D721Med (cell line): Measurements from ENCODE around the gene GPR153.

Source experiments
- DNase-seq: peaks from one replicate; pipeline ENCODE4 v3.0.0; 2011; ENCODE audit warnings: low spot score; ENCODE audit not compliant: insufficient read length
- FAIRE-seq: peaks from 2 replicates; lab custom pipeline; 2011; peaks lifted over from hg19 to GRCh38; lab: Jason Lieb, UNC
- TF ChIP-seq, protein P1 (sequence below): IDR thresholded peaks from 2 replicates; pipeline ENCODE4 v1.5.1; 2012; ENCODE audit warnings: mild to moderate bottlenecking, control low read depth; ENCODE audit not compliant: insufficient read depth; ENCODE audit errors: missing control alignments

Gene GPR153

DNA sequence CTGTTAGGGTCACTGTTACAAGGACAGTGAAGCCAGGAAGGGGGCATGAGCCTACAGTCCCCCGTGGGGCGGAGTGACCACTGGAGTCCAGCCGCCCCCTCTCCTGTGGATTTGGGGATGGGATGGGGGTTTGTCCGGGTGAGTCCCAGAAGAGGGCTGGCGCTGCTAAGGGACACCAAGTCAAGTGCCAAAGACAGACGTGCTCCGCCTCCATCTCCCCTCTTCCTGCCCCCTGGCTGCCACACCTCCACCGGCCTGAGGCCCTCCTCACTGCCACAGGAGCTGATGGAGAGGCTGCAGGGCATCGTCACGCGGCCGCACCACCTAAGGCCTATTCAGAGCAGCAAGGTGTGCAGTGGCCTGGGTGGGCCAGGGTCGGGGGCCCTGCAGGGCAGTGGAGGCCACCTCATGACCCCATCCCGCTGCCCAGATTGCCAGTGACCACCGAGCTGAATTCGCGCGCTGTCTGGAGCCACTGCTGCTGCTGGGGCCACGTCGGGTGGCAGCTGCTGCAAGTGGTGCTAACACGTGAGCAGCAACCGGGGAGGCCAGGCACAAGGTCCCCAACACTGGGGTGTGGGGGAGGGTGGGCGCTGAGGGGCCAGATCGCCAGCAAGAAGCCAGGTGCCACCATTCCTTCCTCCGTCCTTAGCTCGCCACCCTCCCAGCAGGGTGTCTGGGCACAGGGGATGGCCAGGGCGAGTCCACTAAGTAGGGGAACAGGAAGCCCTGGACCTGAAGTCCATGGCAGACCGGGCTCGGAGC is 50.1 kb downstream of the GPR153 start:
- FAIRE-seq (no peak), DNase-seq (no peak)
- TF ChIP-seq, protein P1, sequence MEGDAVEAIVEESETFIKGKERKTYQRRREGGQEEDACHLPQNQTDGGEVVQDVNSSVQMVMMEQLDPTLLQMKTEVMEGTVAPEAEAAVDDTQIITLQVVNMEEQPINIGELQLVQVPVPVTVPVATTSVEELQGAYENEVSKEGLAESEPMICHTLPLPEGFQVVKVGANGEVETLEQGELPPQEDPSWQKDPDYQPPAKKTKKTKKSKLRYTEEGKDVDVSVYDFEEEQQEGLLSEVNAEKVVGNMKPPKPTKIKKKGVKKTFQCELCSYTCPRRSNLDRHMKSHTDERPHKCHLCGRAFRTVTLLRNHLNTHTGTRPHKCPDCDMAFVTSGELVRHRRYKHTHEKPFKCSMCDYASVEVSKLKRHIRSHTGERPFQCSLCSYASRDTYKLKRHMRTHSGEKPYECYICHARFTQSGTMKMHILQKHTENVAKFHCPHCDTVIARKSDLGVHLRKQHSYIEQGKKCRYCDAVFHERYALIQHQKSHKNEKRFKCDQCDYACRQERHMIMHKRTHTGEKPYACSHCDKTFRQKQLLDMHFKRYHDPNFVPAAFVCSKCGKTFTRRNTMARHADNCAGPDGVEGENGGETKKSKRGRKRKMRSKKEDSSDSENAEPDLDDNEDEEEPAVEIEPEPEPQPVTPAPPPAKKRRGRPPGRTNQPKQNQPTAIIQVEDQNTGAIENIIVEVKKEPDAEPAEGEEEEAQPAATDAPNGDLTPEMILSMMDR = no peak

DNA sequence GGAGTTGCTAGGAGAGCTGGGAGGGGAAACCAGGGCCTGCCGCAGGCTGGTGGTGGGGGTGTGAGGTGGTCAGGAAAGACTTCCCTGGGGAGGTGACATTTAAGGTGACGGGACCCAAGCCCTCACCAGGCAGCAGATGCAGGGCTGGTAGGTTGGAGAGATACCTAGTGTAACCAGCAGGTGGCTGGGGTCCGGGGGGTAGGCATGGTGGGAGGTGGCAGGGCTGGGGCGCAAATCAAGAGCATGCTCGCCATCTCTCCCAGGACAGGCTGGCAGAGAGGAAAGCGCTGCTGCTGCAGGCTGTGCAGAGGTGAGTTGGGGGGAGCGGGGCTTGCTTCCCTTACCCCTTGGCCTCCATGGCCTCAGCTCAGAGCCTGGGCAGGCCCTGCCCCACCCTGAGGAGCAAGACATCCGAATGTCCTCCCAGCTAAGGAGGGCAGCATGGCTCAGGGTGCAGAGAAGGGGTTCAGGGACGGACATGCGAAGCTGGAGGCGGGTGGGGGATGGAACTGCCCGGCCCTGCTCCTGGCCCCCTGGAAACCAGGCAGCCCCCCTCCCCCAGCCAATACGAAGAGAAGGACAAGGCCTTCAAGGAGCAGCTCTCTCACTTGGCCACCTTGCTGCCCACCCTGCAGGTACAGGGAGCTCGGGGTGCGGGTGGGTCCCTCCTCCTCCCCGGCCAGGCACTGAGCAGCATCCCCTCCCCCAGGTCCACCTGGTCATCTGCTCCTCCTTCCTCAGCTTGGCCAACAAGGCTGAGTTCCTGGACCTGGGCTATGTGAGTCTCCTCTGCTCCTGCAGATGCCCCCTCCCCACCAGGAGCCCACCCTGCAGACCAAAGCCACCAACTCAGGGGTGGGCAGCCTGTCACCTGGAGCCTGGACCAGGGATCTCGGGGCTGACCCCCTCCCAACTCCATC is 51.0 kb downstream of the GPR153 start:
- DNase-seq (no peak), FAIRE-seq (no peak)
- TF ChIP-seq, protein P1 = peak; percentile 17

DNA sequence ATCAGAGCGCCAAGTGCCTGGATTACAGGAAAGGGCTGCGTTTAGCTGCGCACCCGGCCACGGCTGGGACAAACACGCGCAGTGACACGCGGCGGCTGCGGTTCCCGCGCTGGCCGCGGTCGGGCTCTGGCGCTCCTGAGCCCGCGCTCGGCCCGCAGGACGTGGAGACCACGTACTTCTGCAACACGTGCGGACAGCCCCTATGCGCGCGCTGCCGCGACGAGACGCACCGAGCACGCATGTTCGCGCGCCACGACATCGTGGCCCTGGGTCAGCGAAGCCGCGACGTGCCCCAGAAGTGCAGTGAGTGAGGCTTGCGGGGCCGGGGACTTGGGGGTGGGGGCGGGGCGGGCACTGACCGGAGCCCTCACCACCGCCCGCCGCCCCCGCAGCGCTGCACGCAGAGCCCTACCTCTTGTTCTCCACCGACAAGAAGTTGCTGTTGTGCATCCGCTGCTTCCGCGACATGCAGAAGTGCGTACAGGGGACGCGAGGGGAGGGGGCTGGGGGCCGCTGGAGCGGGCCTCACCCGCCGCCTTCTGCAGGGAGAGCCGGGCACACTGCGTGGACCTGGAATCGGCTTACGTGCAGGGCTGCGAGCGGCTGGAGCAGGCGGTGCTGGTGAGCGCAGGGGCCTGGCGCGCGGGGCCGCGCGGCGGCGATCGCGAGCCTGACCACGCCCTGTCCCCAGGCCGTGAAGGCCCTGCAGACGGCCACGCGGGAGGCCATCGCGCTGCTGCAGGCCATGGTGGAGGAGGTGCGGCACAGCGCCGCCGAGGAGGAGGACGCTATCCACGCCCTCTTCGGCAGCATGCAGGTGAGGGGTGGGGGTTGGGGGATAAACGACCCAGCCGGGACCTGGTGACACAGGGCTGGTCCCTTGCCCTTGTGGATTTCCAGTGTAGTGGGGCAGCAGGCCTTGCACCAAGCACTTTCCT is 51.9 kb downstream of the GPR153 start:
- DNase-seq = peak; percentile 58
- FAIRE-seq = no peak
- TF ChIP-seq, protein P1 = peak; percentile 46

DNA sequence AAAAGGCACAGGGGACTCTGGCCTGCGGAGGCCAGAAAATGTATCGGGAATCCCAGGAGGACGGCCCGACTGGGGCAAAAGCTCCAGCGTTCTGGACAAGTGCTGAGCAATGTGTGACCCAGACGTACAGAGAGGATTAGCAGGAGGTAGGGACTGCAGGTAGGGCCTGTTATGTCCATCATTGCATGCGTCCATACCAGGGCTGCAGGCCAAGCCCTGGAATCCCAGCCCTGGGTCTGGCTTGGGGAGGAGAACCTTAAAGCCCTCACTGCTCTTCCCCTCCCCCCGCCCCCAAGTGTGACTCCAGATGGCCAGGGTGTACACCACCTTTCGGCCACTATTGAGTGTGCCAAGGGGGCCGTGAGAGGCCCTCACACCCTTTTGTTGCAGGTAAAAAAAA is 53.0 kb downstream of the GPR153 start:
- no peak for DNase-seq
- no peak for FAIRE-seq
- TF ChIP-seq, protein P1 = no peak

DNA sequence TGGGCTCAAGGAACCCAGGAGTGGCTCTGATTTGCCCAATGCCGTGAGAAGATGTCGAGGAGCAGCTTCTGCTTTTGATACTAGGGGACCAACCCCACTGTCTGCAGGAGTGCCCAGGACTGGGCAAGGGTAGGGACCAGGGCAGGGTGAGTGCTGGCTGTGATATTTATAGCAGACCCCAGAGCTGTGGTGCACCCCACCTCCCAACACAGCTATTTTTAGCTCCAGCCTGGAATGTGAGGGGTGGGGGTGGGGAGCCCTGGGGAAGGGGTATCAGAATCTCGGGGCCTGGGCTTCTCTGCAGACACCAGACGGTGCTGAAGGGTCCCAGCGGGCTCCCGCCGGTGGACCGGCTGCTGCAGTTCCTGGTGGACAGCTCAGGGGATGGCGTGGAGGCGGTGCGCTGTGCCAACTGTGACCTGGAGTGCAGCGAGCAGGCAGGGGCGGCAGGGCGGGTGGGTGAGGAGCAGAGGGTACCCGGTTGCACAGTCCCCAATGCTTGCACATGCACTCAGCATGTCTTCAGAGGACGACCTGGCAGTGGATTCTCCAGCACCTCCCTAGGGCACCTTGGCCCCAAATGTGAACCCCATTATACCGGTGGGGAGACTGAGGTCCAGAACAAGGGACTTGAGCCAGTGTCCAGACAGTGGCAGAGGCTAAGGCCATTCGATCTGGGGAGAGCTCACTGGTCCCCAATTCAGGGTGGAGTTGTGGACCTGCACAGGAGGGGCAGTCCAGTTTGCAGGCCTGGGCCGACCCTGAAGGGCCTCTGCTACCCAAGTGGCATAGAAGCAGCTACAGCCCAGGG is 53.6 kb downstream of the GPR153 start:
- DNase-seq = no peak
- TF ChIP-seq, protein P1 = no peak
- no peak for FAIRE-seq

DNA sequence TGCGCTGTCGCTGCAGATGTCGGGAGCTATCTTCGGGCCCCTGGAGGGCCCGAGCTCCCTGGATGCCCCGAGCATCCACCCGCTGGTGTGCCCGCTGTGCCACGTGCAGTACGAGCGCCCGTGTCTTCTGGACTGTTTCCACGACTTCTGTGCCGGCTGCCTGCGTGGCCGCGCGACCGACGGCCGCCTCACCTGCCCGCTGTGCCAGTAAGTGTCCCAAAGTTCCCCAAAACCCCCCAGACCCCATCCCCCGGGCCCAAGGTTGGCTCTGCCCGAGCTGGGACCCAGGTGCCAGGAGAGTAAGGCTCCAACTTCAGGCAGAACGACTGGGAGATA is 54.4 kb downstream of the GPR153 start:
- DNase-seq = no peak
- FAIRE-seq = no peak

More for the DNA sequence above, 54.4 kb downstream of the GPR153 start:
- TF ChIP-seq, protein P1 = no peak
